SU-DHL-6 (cell line): ENCODE results near the gene PRKD1.
"Not testable (repeated sequence)": the region's sequence is repeated elsewhere in the genome, so short reads cannot be mapped to it uniquely, and the experiment has no call there.

Source experiments
- EZH2phosphoT487 ChIP-seq: fragments of 200-600 bp; sonication (generic), shearing (Covaris generic); conservative IDR thresholded peaks from 2 replicates; pipeline ENCODE4 v1.6.1; 2018; ENCODE audit warnings: mild to moderate bottlenecking, antibody characterized with exemption, low read length, moderate library complexity, mixed read lengths
- TF ChIP-seq, protein P1 (sequence below): fragments of 200-600 bp; sonication (generic); IDR thresholded peaks from one replicate; pipeline ENCODE4 v1.5.1; 2017; ENCODE audit warnings: antibody characterized with exemption, mild to moderate bottlenecking, low read length, moderate library complexity; ENCODE audit not compliant: insufficient read depth, poor library complexity, severe bottlenecking

DNA sequence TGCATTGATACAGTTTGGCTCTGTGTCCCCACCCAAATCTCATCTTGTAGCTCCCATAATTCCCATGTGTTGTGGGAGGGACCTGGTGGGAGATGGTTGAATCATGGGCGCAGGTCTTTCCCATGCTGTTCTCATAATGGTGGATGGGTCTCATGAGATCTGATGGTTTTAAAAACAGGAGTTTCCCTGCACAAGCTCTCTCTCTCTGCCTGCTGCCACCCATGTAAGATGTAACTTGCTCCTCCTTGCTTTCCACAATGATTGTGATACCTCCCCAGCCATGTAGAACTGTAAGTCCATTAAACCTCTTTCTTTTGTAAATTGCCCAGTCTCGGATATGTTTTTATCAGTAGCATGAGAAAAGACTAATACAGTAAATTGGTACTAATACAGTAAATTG lies 74.0 kb downstream of the PRKD1 start:
- TF ChIP-seq, protein P1, sequence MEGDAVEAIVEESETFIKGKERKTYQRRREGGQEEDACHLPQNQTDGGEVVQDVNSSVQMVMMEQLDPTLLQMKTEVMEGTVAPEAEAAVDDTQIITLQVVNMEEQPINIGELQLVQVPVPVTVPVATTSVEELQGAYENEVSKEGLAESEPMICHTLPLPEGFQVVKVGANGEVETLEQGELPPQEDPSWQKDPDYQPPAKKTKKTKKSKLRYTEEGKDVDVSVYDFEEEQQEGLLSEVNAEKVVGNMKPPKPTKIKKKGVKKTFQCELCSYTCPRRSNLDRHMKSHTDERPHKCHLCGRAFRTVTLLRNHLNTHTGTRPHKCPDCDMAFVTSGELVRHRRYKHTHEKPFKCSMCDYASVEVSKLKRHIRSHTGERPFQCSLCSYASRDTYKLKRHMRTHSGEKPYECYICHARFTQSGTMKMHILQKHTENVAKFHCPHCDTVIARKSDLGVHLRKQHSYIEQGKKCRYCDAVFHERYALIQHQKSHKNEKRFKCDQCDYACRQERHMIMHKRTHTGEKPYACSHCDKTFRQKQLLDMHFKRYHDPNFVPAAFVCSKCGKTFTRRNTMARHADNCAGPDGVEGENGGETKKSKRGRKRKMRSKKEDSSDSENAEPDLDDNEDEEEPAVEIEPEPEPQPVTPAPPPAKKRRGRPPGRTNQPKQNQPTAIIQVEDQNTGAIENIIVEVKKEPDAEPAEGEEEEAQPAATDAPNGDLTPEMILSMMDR = not testable (repeated sequence)
- not testable (repeated sequence) for TF ChIP-seq EZH2phosphoT487
